HG02571 (cell line): ENCODE measurements around the gene CHCHD6.

Experiments used
- ATAC-seq: cut with Tn5 transposase; IDR thresholded peaks from one replicate; pipeline ENCODE4 v1.9.1; 2021; ENCODE audit warnings: mild to moderate bottlenecking, moderate library complexity; ENCODE audit not compliant: unreplicated experiment

CHCHD6 gene

DNA sequence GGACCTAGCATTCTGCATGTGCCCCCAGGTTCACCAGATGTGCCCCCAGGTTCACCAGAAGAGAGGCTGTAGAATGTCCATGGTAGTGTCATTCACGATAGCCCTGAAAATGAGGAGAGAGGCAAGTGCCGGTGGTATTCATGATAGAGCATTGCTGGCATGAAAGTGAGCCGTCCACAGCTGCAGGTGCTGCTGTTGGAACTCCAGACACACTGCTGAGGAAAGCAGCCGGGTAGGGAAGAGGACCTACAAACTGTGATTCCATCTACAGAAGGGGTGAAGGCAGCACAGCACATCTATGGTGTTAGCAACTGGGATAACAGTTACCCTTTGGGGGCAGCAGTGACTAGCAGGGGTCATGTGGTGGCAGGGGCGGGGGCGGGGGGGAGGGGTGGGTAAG lies 153.9 kb downstream of the CHCHD6 start:
- no peak for ATAC-seq

DNA sequence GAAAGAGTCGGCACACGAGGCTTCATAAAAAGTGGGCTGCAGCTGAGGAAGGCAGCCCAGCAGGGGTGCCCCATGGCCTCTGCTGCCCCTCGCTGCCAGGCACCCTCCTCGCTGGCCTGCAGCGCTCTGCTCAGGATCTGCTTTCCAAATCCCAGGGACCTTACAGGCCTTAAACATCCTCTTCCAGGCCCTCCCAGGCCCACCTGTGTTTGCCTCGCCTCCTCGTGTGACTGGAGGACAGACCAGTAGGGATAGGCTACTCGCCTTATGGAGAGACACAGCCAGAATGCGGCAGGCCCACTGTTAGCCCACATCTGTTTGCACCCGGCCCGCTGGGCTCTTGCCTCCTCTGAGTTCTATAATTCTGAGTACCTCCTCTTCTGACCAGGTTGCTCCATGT lies 154.4 kb downstream of the CHCHD6 start:
- ATAC-seq = no peak

- no peak for ATAC-seq
Measured at GRCh38 chr3:126858887-126859286, 154.8 kb downstream of the CHCHD6 start.

DNA sequence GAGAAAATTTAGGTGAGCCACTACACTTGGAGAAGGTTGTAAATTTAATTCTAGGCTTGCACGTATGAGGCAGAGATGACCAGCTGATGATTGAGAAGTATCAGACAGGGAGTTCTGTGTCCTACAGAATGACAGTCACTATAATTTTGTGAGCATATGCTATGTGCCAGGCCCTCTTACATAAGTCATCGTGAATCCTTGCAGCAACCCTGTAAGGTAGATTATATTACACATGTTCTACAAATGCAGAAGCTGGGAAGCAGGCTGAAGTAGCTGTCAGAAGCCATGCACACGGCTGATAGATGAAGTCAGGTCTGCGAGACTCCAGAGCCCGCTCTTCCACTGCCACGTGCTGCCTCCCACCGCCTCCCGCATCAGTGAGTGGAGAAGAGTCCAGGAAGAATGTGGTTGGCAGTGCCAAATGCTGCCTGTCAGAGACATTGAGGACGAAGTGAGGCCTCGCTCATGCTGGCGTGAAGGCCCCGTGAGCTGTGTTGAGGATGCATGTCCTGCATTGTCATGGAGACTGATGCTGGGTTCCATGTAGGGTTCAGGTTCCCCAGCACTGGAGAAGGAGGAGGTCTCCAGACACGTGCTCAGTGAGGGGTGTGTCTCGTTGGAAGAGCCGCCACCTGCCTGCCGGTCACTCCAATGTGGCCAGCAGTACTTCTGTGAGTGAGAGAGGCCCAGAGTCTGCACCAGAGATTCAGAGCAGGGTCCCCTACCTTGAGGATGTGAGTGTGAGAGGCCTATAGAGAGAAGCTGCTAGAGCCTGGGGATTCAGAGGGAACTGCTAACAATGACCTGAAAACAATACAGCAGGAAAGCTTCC lies 155.6 kb downstream of the CHCHD6 start:
- no peak for ATAC-seq

- no peak for ATAC-seq
Measured at GRCh38 chr3:126865736-126866135, 161.7 kb downstream of the CHCHD6 start.

- no peak for ATAC-seq
Measured at GRCh38 chr3:126866175-126866759, 162.2 kb downstream of the CHCHD6 start.

DNA sequence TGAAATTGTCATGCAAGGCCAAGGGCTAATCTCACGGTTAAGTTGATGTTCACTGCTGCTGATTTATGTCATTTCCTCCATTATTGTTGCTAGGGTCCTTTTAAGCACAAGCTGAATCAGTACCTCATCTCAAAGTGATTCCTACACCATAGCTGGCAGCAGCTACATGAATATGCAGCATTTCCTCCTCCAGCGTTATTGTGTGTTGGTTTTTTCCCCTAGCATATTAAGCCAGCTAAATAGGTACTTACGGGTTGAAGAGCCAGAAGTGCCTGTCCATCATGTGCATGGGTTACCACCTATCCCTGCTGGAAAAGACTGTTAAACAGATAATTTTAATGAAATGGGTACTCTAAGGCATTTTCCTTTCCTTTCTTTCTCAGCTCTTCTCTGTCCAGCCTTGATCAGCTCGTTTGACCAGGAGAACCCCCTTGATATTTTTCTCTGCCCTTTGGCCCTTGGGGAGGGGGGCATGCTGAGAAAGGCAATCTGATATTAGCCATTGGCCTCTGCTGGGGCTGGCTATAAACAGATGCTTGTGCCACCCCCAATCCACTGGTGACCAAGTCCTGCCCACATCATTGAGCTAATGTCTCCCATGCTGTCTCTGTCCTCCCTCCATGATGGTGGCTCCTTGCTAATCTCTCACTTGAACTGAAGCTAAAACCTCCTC lies 163.3 kb downstream of the CHCHD6 start:
- no peak for ATAC-seq

- no peak for ATAC-seq
Measured at GRCh38 chr3:126867863-126868200, 163.8 kb downstream of the CHCHD6 start.

GRCh38 chr3:126870608-126871210 lies 166.7 kb downstream of the CHCHD6 start:
- ATAC-seq = no peak

DNA sequence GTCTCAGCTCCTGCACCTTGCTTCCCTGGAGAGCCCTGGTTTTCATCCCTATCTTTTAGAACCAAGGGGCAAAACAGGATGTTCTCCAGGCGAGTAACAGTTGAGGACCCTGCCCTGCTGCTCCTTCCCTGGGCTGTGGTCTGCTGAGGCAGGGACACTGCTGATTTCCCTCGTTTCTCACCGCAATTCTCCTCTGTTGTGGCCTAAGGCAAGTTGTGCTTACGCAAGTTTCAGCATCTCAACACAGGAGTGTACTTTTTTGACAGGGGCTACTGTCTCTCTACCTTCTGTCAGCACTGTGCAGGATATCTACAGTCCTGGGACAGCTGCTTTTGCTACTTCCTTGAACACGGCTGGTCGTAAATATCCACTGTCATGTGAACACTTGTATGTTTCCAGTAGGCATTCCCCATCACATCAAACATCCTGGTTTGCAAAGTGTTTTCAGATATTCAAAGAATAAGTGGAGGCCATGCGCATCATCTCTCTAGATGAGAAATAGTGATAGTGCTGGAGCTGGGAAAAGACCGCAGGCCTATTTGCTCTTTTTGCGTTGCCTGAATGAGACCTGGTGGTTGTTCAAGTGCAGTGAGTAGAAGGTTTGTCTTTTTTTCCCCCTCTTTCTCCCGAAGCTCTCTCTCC lies 168.8 kb downstream of the CHCHD6 start:
- no peak for ATAC-seq

DNA sequence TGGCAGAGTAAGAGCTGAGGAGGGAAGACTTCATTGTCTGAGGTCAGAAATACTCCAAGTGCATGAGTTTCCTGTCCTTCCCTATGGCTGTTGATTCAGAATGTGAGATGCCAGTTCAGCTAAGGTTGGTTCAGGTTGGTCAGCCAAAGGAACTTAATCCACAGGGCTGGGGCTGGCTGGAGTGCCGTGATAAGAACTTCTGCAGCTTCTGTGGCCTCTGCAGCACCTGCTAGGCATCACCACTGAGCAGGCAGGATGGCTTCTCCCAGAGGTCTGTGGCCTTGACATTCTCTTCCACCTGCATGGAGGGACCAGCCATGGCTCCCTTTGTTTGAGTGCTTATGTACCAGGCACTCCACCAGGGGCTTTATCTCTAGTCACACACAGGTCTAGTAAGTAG lies 169.4 kb downstream of the CHCHD6 start:
- no peak for ATAC-seq

DNA sequence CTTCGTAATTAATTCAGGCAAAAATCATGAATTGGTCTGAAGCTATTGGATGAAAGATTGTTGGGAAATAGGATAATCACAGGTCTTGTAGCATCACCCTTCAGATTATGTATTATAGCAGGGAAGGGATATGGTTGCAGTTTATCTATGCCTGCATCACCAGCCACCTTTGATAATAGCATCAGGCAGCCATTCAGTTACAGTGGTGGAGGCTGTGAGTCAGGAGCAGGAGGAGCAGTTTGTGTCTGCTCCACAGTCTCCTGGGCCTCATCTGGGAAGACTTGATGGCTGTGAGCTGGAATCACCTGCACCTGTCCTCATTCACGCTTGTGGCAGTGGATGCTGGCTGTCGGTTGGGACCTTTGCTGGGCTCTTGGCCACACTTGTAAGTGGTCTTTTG lies 174.6 kb downstream of the CHCHD6 start:
- ATAC-seq = no peak

- no peak for ATAC-seq
Measured at GRCh38 chr3:126880901-126881300, 176.9 kb downstream of the CHCHD6 start.

GRCh38 chr3:126881861-126882260 lies 177.8 kb downstream of the CHCHD6 start:
- ATAC-seq = no peak

DNA sequence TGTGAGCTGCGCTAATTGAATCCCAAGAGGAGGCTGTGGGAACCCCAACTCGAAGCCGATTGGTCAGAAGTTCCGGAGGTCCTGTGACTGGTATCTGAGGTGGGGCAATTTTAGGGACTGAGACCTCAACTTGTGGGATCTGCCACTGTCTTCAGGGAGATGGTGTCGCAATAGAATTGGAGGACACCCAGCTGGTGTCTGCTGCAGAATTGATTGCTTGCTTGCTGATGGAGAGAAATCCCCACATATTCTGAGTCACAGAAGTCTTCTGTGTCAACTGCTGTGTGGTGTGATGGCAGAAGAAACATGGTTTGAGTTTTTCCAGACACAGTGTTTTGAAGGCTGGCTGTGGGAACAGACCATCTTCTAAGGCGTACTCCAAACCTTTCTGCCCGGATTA lies 179.2 kb downstream of the CHCHD6 start:
- no peak for ATAC-seq

- ATAC-seq = no peak
Measured at GRCh38 chr3:126885425-126885824, 181.4 kb downstream of the CHCHD6 start.

DNA sequence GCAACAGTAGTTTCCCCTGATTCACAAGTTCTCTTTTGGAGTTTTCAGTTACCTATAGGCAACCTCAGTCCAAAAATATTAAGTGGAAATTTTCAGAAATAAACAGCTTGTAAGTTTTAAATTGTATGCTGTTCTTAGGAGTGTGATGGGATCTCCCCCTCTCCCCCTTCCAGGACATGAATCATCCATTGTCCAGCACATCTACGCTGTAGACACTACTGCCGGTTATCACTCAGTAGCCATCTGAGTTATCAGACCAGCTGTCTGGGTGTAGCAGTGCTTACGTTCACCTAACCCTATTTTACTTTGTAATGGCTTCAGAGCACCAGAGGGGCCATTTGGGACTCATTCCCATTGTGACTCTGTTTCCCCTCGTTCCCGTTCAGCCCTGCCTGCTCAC lies 182.2 kb downstream of the CHCHD6 start:
- ATAC-seq = no peak

GRCh38 chr3:126887686-126888085 lies 183.6 kb downstream of the CHCHD6 start:
- ATAC-seq = no peak

DNA sequence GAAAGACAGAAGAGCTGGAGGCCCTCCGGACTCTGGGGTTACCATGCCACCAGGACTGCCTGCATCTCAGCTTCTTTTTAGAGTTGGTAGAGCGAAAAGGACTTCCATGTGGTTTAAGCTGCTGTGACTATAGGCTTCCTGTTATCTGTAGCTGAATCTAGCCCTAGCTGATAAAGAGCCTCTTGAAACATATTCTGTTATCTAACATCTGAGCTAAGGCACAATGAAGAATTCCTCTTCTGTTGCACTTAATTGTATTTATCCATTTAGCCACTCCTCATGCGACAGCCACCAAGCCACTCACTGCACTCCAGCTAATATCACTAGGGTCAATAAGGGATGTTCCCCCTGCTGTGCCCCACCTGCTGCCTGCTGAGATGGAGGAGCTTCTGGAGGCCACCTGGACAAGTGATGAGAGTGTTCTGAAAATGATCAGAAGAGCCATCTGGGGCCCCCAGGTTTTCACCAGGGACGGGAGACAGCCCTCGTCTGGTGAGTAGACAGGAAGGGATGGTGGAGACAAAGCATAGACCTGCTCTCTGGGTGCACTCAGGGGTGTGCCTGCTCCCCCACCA lies 184.2 kb downstream of the CHCHD6 start:
- no peak for ATAC-seq

DNA sequence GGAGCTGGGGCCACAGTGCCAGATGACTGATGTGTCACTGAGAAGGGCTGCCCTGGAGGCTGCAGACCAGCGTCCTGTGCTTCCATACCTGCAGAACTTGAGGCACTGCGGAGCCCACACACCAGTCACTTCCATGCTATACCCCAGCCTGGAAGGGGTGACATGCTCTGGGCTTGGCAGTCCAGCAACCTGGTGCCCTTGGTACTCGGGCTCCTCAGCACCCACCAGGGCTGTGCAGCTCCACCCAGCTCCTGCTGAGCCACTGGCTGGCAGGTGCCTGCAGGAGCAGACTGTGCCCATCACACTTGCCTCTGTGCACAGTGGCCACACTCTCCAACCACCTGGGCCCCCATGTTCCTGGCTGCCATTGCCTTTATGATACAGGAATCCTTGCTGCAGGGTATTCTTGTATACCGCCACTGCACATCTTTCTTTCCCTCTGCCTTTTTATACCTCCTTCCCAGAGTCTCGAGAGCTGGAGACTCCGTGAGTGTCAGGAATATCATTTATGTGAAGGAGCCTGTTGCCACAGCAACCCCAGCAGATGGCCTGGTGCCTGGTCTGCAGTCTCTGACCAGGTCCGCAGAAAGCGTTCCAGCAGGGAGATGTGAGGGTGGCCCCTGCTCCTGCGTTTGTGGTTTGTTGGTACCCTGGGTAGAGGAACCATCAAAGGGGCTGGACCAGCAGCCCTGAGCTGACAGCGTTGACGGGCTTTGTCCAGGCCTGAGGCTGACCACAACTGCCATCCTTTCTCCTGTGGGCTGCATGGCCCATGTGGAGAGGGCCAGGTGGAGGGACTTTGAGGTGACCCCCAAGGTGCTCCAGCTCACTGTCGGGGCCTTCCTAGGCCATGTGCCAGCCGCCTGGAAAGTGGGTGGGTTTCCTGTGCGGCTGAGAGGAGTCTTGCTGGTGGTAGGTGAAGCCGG lies 185.5 kb downstream of the CHCHD6 start:
- ATAC-seq = no peak
